Keratinocyte (primary cell): ENCODE measurements around the gene SFMBT1. TPM values are rescaled to one million over a fixed set of nuclear protein-coding genes. Genes with fewer than 3 reads are reported as not detected.

ENCODE experiments used
- DNase-seq: peaks from one replicate; pipeline ENCODE4 v3.0.0-alpha.2; 2011; ENCODE audit warnings: low read depth, missing footprints, low spot score
- FAIRE-seq: peaks from 2 replicates; lab custom pipeline; 2011; peaks lifted over from hg19 to GRCh38; lab: Jason Lieb, UNC
- H2AFZ ChIP-seq: 2 replicates; pipeline ENCODE4 v1.6.0; 2012; ENCODE audit warnings: low read length, control low read depth, inconsistent platforms; ENCODE audit not compliant: control insufficient read depth
- H3K27ac ChIP-seq: 2 replicates; pipeline ENCODE4 v1.5.1; 2011; ENCODE audit warnings: low read length; ENCODE audit not compliant: control insufficient read depth, insufficient read depth
- H3K27me3 ChIP-seq: 3 replicates; pipeline ENCODE4 v1.6.0; 2011; ENCODE audit warnings: low read length; ENCODE audit not compliant: control insufficient read depth, insufficient read depth; ENCODE audit errors: extremely low read depth
- H3K36me3 ChIP-seq, 2 experiments: 2 replicates in 1 of 2; 3 replicates in 1 of 2; pipeline ENCODE4 v1.5.1; 2011; ENCODE audit warnings: low read length in 2 of 2, mild to moderate bottlenecking in 1 of 2; ENCODE audit not compliant: control insufficient read depth in 2 of 2, insufficient read depth in 2 of 2; ENCODE audit errors: extremely low read depth in 1 of 2
- H3K4me1 ChIP-seq: 3 replicates; pipeline ENCODE4 v1.5.1; 2011; ENCODE audit warnings: low read length; ENCODE audit not compliant: control insufficient read depth, insufficient read depth; ENCODE audit errors: extremely low read depth
- H3K4me2 ChIP-seq: 3 replicates; pipeline ENCODE4 v1.6.0; 2011; ENCODE audit warnings: low read depth, low read length; ENCODE audit not compliant: control insufficient read depth, insufficient read depth; ENCODE audit errors: extremely low read depth
- H3K4me3 ChIP-seq, 3 experiments: fragments of 200-600 bp in 1 of 3; sonication (generic) in 1 of 3; 2 replicates in 2 of 3; 3 replicates in 1 of 3; pipeline ENCODE4 v1.5.1; 2011 to 2016; ENCODE audit warnings: low read length in 3 of 3, mild to moderate bottlenecking in 3 of 3, control low read depth in 2 of 3, inconsistent platforms in 1 of 3, low read depth in 1 of 3, mixed read lengths in 1 of 3, mixed run types in 1 of 3, moderate library complexity in 1 of 3; ENCODE audit not compliant: control insufficient read depth in 2 of 3, insufficient read depth in 2 of 3; ENCODE audit errors: extremely low read depth in 1 of 3
- H3K79me2 ChIP-seq: 2 replicates; pipeline ENCODE4 v1.6.0; 2012; ENCODE audit warnings: low read length; ENCODE audit not compliant: control insufficient read depth, insufficient read depth
- H3K9ac ChIP-seq: 3 replicates; pipeline ENCODE4 v1.6.0; 2011; ENCODE audit warnings: low read length; ENCODE audit not compliant: control insufficient read depth, insufficient read depth; ENCODE audit errors: extremely low read depth
- H3K9me1 ChIP-seq: 3 replicates; pipeline ENCODE4 v1.6.0; 2011; ENCODE audit warnings: low read length; ENCODE audit not compliant: control insufficient read depth, insufficient read depth; ENCODE audit errors: extremely low read depth
- H3K9me3 ChIP-seq: 2 replicates; pipeline ENCODE4 v1.5.1; 2012; ENCODE audit warnings: low read depth, low read length; ENCODE audit not compliant: control insufficient read depth
- H4K20me1 ChIP-seq: 3 replicates; pipeline ENCODE4 v1.6.0; 2011; ENCODE audit warnings: low read length; ENCODE audit not compliant: control insufficient read depth, insufficient read depth; ENCODE audit errors: extremely low read depth
- CTCF ChIP-seq, 3 experiments: IDR thresholded peaks in 1 of 3; conservative IDR thresholded peaks in 1 of 3; optimal IDR thresholded peaks in 1 of 3; 2 replicates in 2 of 3; 3 replicates in 1 of 3; pipeline versions ENCODE3 to v1.5.1; 2011; ENCODE audit warnings: low read length in 3 of 3, mild to moderate bottlenecking in 3 of 3, moderate library complexity in 2 of 3, control low read depth in 1 of 3, inconsistent platforms in 1 of 3; ENCODE audit not compliant: insufficient read depth in 2 of 3; ENCODE audit errors: extremely low read depth in 1 of 3
- EZH2 ChIP-seq: IDR thresholded peaks from one replicate; pipeline ENCODE4 v1.6.1; 2012; ENCODE audit warnings: inconsistent platforms, mild to moderate bottlenecking, low read length, moderate library complexity
- dilution Hi-C: fragments of 300-500 bp; cut with MboI; formaldehyde crosslinking; loops from one replicate; pipeline ENCODE4 v1.7.0; 2020; ENCODE audit warnings: low sequenced_read_pairs; ENCODE audit not compliant: extremely low pct_ligation_motif_present
- polyA plus RNA-seq, 5 experiments: library from polyadenylated mRNA; depleted of rRNA in 3 of 5; stranded (reverse) in 3 of 5; stranded (forward) in 1 of 5; unstranded in 1 of 5; fragments of >200 nt; gene quantifications; 1 replicate in 1 of 5; 2 replicates in 3 of 5; 3 replicates in 1 of 5; pipeline versions ENCODE4 v1.2.1 to v1.2.3, GENCODE V29; 2011 to 2012; ENCODE audit warnings: missing spikeins in 2 of 5, low read depth in 1 of 5, low replicate concordance in 1 of 5

Gene SFMBT1
- polyA plus RNA-seq, 1 donor (not counting 4 experiments of a cell fraction or from before 2014, with no cell fraction given): 4.1 TPM

GRCh38 chr3:52931328-52931727 lies 114.5 kb downstream of the SFMBT1 start:
- Histone ChIP-seq H3K9me1 (no peaks in the 10 kb centered on the region), H3K27me3 (no peaks in the 10 kb centered on the region), H3K9me3 (no peaks in the 10 kb centered on the region), H3K4me1 (no peaks in the 10 kb centered on the region), H4K20me1 (no peaks in the 10 kb centered on the region), H3K79me2 (no peaks in the 10 kb centered on the region), H3K4me2 (no peak overlapping the region), H3K27ac (no peak overlapping the region), H2AFZ (no peak overlapping the region), H3K4me3 (no peak overlapping the region), H3K36me3 (peaks cover 0 to 1% of the 10 kb centered on the region in 2 experiments), H3K9ac (no peak overlapping the region)
- DNase-seq: no peak
- TF ChIP-seq CTCF (optimal IDR thresholded peaks at IDR 0.05 in 1 of 3, IDR thresholded peaks at IDR 0.05 in 1 of 3, conservative IDR thresholded peaks at IDR 0.05 in 1 of 3; ENCODE audit: extremely low read depth in 1 of 3, insufficient read depth in 2 of 3, low read length in 3 of 3): no peak
- TF ChIP-seq EZH2: no peak
- dilution Hi-C loops: no loop called here
- no peak for FAIRE-seq

- Histone ChIP-seq H3K79me2 (no peaks in the 10 kb centered on the region), H3K36me3 (peaks cover 0 to 1% of the 10 kb centered on the region in 2 experiments), H4K20me1 (no peaks in the 10 kb centered on the region), H3K27ac (no peak overlapping the region), H3K9me1 (no peaks in the 10 kb centered on the region), H3K9me3 (no peaks in the 10 kb centered on the region), H3K4me1 (no peaks in the 10 kb centered on the region), H3K4me2 (no peak overlapping the region), H3K27me3 (no peaks in the 10 kb centered on the region), H2AFZ (no peak overlapping the region), H3K9ac (no peak overlapping the region), H3K4me3 (no peak overlapping the region)
- DNase-seq: no peak
- no peak for TF ChIP-seq CTCF (optimal IDR thresholded peaks at IDR 0.05 in 1 of 3, IDR thresholded peaks at IDR 0.05 in 1 of 3, conservative IDR thresholded peaks at IDR 0.05 in 1 of 3; ENCODE audit: extremely low read depth in 1 of 3, insufficient read depth in 2 of 3, low read length in 3 of 3)
- no peak for TF ChIP-seq EZH2
- FAIRE-seq: no peak
- dilution Hi-C loops: no loop called here
Measured at GRCh38 chr3:52930748-52931147, 115.1 kb downstream of the SFMBT1 start.
